Measurements from ENCODE around the gene ZNF773.
"Not testable (repeated sequence)": the region's sequence is repeated elsewhere in the genome, so short reads cannot be mapped to it uniquely, and the experiment has no call there.

Gene ZNF773

GRCh38 chr19:57506163-57506562 is 6.4 kb downstream of the ZNF773 start:
- TF ChIP-seq CTCF (IDR thresholded peaks at IDR 0.05; ENCODE audit: low read depth, low read length): no peak
- H3K4me3 ChIP-seq (ENCODE audit: low read depth, low read length): no peak overlapping the region
- in situ Hi-C loops (cut with HindIII; ENCODE audit: low sequenced_read_pairs): no loop called here
- DNase-seq (ENCODE audit: low read depth, low spot score): no peak

DNA sequence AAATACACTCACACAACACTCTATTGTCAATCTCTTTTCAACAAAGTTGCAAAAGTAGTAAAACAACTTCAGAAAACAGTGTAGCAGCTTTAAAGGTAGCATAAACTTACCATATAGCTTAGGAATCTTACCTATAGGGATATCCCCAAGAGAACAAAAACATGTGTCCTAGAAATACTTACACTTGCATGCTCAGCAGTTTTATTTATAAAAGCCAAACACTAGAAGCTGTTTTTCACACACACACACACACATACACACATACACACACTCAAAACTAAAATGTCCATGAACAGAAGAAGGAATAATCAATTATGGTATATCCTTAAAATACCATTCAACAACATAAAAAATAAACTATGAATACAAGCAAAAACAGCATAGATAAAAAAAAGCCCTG is 11.7 kb downstream of the ZNF773 start:
- in situ Hi-C loops (cut with HindIII; ENCODE audit: low sequenced_read_pairs): no loop called here
- H3K4me3 ChIP-seq (ENCODE audit: low read depth, low read length): no peak overlapping the region
- no peak for TF ChIP-seq CTCF (IDR thresholded peaks at IDR 0.05; ENCODE audit: low read depth, low read length)
- no peak for DNase-seq (ENCODE audit: low read depth, low spot score)

DNA sequence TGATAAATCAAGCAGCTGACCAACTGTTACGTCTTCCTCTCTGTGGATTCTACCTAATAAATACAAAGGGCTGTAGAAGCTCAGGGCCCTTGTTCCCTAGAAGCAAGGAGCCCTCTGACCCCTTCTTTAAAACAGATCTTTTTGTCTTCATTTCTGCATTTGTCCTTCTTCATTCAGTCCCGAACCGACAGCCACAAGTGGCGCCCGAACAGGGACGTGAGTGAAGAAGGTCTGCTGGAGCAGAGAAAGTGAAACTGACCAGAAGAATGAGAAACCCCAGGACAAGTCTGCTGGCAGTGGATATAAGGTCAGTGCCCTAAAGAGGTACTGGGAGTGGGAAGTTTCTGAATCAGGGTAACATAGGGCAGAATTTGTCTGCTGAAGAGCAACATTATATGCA is 13.1 kb downstream of the ZNF773 start:
- in situ Hi-C loops (cut with HindIII; ENCODE audit: low sequenced_read_pairs): no loop called here
- TF ChIP-seq CTCF (IDR thresholded peaks at IDR 0.05; ENCODE audit: low read depth, low read length): no peak
- no peak overlapping the region for H3K4me3 ChIP-seq (ENCODE audit: low read depth, low read length)
- DNase-seq (ENCODE audit: low read depth, low spot score): peak; percentile 43

GRCh38 chr19:57515255-57515654 is 15.5 kb downstream of the ZNF773 start:
- in situ Hi-C loops (cut with HindIII; ENCODE audit: low sequenced_read_pairs): no loop called here
- TF ChIP-seq CTCF (IDR thresholded peaks at IDR 0.05; ENCODE audit: low read depth, low read length): no peak
- H3K4me3 ChIP-seq (ENCODE audit: low read depth, low read length): no peak overlapping the region
- no peak for DNase-seq (ENCODE audit: low read depth, low spot score)

- in situ Hi-C loops (cut with HindIII; ENCODE audit: low sequenced_read_pairs); H3K4me3 ChIP-seq (ENCODE audit: low read depth, low read length); DNase-seq (ENCODE audit: low read depth, low spot score): not testable (repeated sequence)
These were observed 18.3 kb downstream of the ZNF773 start for GRCh38 chr19:57518021-57518420.

DNA sequence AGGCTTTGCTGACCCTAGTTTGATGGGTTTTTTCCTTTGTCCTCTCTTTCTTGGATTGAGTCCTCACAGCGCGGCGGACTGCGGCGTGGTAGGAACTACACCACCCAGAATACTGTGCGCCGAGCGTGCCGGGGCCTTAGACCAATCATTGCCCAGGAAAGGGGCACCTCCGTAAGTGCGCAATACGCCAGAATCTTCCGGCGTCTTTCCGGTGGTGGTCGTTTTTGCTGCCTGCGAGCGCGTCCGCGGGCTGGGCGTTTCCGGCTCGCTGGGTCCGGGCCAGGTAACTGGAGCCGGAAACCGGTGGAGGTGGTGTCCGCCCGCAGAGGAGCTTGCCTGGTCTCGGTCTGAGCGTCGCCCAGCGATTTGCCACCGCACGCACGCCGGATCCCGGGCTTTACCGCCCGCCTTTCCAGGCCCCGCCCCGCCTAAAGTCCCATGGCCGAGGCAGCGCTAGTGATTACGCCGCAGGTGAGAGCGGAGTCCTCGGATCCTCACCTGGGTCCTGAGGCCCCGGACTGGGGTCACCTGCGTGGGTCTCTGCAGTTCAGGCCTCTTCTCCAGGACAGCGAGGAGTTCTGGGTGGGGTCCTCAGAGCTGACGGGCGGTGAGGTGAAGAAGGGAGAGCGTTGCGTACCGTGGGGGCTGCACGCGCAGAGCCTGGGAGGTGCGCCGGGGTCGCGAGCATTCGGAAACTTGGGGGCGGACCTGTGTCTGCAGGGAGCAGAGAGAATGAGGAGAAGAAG is 27.6 kb downstream of the ZNF773 start, which contains the start of gene ZNF549:
TSS of gene ZNF549 (plus strand) at position 221 of the 746 bp plus-strand sequence. CDS start at position 439, 218 bp downstream.
- peak; percentile 94 for DNase-seq (ENCODE audit: low read depth, low spot score)
- in situ Hi-C loops (cut with HindIII; ENCODE audit: low sequenced_read_pairs): no loop called here
- peak within 1 kb of the TSS; percentile 98 for H3K4me3 ChIP-seq (ENCODE audit: low read depth, low read length)
- no peak for TF ChIP-seq CTCF (IDR thresholded peaks at IDR 0.05; ENCODE audit: low read depth, low read length)

DNA sequence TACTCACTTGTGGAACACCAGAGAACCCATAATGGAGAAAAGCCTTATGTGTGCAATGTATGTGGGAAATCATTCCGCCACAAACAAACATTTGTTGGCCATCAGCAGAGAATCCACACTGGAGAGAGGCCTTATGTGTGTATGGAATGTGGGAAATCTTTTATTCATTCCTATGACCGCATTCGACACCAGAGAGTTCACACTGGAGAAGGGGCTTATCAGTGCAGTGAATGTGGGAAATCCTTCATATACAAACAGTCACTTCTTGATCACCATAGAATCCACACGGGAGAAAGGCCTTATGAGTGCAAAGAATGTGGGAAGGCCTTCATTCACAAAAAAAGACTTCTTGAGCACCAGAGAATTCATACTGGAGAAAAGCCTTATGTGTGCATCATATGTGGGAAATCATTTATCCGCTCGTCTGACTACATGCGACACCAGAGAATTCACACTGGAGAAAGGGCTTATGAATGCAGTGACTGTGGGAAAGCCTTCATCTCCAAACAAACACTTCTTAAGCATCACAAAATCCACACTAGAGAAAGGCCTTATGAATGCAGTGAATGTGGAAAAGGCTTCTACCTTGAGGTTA is 38.3 kb downstream of the ZNF773 start:
- in situ Hi-C loops (cut with HindIII; ENCODE audit: low sequenced_read_pairs): no loop called here
- no peak for TF ChIP-seq CTCF (IDR thresholded peaks at IDR 0.05; ENCODE audit: low read depth, low read length)
- peak; percentile 12 for DNase-seq (ENCODE audit: low read depth, low spot score)
- H3K4me3 ChIP-seq (ENCODE audit: low read depth, low read length): no peak overlapping the region
